DMS53 treated with DMSO at 0.1 percent for 48 hours (cell line): ENCODE data around the gene COG8.
"Not testable (repeated sequence)": the region's sequence is repeated elsewhere in the genome, so short reads cannot be mapped to it uniquely, and the experiment has no call there.

Experiments
- DNase-seq: peaks from one replicate; lab custom pipeline; 2025; ENCODE audit not compliant: unreplicated experiment; lab: John Stamatoyannopoulos, UW

COG8 gene

DNA sequence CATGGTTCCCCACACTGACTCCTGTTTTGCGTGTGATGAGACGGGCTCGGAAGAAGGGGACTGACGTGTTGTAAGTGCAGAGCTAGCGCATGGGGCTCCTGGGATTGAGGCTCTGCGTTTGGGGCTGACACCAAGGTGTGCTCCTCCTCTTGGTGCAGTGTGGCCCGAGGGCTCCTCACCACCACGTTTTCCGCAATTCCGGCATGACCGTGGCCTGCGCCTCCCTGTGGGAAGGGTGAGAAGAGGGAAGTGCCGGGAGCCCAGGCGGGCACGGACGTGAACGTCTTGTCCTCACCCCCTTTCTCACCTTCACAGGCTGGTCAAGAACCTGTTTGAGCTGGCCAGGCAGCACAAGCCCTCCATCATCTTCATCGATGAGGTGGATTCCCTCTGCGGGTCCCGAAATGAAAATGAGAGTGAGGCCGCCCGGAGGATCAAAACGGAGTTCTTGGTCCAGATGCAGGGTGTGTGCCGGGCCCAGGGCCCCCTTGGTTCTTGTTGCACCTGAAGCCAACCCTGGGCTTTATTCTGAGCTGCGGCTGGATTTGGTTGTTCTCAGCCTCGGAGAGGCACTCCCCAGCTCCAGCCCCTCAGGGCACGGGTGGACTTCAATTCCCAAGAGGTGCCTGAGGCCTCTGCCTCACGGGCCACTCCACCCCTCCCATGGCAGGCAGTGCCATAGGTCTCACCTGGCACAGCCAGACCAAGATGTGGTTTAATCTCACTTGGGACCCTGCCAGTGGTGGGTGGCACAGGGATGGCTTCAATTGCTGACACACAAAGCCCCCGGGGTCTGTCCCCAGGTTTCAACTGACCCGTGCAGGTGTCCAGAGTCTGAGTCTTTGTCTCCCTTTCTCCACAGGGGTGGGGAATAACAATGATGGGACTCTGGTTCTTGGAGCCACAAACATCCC, 19.3 kb downstream of the COG8 start:
- DNase-seq, result no peak

DNA sequence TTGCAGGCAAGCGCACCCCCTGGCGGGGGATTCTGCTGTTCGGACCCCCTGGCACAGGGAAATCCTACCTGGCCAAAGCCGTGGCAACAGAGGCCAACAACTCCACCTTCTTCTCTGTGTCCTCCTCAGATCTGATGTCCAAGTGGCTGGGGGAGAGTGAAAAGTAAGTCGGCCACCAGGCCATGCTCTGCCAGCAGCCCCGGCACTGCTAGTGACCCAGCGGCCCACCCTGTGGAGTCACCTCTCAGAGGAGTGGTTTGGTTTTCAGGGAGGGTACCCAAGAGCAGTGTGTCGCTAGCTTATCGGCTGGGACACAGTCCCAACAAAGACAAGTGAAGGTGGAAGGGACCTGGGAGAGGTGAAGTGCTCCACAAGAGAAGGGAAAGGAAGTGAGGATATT, 20.0 kb downstream of the COG8 start:
- DNase-seq, result no peak

DNA sequence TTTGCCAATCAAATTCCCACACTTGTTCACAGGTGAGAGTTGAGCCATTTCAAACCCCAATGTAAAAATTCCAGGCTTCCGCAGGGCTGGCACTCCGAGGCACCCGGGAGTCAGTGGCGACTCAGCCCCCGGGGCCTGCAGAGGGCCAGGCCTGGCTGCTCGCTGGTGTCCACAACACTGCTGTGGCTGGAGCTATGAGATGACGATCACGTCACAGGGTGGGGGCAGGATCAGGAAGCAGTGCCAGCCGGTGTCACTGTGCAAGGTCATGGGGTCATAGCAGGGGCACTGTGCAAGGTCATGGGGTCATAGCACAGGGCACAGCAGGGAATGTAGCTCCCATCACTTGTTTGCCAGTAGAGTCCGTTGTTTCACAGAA, 20.5 kb downstream of the COG8 start:
- no peak for DNase-seq

DNA sequence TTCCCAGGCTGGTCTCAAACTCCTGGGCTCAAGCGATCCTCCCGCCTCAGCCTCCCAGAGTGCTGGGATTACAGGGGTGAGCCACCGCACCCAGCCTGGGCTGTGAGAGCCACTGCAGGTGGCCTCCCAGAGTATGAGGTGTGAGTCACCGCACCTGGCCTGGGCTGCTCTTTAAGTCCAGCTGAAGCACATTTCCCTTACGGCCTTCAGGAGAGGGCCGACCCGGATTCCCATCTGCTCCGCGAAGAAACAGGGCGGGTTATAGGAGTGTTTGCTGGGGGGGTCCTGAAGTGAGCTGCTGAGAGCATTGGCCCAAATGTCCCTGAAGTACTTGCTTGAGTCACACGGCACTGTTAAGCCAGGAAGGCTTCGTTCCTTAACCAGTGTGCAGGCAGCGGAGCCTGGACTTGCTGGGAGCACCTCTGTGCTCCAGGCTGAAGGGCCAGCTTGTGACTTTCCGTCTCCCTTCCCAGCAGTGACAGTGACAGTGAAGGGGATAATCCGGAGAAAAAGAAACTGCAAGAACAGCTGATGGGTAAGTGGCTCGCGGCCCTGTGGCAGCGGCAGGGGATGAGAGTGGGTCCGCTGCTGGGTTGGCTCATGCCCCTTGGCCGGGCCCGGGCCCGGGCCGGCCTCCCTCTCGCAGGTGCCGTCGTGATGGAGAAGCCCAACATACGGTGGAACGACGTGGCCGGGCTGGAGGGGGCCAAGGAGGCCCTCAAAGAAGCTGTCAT, 21.0 kb downstream of the COG8 start:
- peak; percentile 64 for DNase-seq

DNA sequence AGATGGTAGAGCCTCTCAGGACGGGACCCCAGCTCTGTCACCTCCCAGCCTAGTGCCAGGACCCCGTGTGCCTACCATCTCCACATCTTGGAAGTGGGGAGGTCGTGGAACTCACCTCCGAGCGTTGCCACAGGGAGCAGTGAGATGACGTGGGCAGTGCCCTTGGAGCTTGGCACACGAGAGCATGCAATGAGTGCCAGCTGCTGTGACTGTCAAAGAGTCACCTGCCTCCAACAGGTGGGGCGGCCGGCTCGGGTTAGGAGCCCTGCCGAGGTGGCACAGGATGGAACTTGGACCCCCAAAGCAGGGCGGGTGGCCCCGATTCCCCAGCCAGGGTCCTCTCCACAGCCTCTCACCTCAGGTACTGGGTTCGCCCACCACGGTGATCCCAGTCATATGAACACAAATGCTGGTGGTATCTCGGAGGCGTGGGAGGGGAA, 22.7 kb downstream of the COG8 start:
- DNase-seq, result no peak

DNA sequence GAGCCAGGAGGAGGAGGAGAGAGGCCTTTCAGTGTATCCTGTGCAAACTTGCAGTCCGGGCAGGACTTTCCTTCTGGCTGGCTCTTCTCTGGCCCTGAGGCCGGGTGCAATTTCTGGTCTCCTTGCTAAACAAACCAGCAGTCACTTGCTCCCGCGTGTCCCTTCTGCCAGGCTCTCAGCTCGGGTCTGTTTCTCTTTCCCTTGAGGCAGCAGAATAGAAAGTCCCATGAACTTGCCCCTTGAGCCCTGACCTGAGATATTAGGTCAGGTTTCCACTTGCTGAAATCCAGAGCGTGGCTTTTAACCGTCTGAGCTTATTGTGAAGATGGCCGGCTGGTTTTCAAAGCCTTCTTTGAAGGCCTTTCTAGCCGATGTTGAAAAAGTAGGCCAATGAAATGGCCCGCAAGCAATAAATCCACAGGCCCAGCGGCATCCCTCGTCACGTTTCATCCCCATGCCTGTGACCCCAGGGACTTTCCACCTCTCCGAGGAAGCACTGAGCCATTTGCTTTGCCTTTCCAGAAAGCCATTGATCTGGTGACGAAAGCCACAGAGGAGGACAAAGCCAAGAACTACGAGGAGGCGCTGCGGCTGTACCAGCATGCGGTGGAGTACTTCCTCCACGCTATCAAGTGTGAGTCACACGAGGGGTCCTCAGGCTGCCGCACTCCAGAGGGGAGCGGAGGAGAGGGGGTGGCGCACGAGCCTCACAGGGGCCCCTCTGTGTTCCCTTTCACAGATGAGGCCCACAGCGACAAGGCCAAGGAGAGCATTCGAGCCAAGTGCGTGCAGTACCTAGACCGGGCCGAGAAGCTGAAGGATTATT, 23.7 kb downstream of the COG8 start:
- no peak for DNase-seq

DNA sequence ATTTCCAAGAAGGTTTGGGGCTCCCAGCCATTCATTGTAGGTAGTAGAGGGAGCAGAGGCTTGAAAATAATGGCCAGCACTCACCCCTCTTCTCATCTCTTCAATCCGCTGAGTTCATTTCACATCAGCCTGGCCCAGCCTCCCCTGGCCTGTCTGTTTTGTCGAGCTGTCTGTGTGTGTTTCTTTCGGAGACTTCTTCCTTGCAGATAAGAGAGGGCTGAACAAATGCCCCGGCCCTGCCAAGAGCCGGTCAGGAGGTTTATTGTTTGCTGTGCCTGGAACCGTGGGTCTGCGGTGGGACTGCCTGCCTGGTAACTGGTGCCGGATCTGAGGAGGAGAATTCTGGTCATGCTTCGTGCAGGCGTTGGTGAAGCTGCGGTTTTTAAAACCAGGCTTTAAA, 24.8 kb downstream of the COG8 start:
- no peak for DNase-seq

DNA sequence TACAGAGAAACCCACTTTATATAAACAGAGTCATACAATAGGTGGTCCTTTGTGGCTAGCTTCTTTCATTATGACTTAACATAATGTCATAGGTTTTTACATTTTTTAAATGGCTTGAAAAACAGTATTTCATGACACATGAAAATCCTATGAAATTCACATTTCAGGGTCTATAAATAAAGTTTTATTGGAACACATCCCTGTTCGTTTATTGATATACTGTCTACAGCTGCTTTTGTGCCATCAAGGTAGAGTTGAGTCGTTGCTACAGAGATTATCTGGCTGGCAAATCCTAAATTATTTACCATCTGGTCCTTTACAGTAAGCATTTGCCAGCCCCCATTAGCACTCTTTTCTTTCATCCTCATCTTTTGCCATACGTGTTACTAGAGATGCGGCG, 25.9 kb downstream of the COG8 start:
- DNase-seq, result no peak

DNA sequence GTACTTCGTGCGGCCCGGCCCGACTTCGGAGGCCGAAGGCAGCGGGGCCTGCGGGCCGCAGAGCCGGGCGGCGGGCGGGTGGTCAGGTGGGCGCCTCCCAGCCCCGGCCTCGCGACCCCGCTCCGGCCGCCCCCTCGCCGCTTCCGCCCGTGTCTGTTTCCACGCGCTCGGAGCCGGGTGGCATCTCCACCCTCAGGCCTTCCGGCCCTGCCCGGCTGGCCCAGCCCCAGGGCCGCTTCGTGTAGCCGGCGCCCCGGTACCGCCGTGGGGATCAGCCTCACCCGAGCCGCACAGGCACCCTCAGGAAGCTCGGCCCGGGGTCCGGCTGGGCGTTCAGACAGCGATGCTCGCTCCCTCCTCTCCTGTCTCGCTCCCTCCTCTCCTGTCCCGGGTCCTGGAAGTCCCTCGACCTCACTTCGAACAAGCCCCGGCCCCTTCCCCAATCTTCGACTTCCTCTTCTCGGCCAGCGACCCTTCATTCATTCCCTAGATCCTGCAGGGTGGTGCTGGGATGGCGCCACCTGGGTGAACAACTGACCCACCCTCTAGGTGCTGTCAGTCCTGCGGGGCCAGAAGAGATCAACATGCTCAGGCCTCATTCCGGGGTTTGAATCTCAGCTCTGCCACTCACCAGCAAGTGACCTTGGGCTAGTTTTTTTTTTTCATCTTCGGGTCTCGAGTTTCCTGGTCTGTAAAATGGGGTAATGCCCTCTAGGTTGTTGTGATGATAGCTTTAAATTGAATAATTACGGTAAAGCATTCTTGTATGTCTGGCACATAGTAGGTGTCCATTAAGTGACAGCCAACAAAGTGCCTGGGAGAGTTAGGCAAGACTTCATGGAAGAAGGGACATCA, 27.6 kb downstream of the COG8 start:
- DNase-seq, result no peak

DNA sequence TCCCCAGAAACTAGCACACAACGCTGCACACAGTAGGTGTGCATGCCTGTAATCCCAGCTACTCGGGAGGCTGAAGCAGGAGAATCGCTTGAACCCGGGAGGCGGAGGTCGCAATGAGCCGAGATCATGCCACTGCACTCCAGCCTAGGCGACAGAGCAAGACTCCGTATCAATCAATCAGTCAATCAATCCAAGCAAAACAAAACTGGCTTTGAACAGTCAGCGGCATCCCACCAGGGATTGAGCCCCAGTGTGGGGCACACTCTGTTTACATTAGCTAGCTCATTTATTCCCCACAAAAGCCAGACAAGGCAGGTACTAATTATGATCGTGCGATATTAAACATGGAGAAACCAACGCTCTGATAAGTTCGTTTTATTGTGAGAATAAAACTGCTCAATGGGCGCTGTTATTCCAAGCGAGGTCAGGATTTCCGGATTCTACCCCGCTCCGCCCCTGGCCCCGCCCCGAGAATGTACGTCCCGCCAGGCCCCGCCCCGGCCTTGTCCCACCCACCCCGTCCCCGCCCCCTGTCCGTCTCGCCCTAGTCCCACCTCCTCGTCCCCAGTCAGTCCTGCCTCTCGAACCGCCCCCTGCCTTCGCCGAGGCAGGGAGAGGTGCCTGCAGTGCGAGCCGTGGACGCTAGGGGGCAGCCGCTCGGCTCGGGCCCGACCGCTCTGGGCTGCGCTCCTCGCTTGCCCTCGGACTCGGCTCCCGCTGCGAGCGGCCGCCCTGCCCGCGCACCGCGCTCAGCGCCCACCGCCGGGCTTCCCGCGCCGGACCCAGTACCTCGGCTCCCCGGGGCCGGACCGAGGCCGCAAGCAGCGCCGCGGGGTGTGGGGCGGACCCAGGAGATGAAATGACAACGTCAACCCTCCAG, 28.5 kb downstream of the COG8 start, which contains the start of gene VPS4A:
VPS4A (plus strand) TSS at position 698 of the 880 bp plus-strand sequence; CDS start at position 860, 162 bp downstream.
- peak; percentile 72 for DNase-seq

DNA sequence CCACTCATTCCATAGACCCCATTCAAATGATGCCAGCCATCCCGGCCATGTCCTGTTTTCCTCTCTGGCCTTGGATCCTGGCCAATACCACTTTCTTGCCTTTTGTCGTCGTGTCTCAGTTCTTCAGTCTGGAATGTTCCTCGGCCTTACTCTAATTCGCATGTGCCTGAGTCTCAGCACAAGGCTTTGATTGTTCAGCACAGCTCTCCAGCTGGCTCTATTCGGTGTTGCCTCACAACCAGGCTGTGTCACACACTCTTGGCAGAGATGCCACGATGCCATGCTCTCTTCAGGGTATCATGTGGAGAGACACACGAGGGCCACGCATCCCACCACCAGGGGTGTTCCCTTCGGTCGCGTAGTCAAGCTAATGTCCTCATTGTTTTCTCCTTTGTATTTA, 30.0 kb downstream of the COG8 start:
- no peak for DNase-seq

DNA sequence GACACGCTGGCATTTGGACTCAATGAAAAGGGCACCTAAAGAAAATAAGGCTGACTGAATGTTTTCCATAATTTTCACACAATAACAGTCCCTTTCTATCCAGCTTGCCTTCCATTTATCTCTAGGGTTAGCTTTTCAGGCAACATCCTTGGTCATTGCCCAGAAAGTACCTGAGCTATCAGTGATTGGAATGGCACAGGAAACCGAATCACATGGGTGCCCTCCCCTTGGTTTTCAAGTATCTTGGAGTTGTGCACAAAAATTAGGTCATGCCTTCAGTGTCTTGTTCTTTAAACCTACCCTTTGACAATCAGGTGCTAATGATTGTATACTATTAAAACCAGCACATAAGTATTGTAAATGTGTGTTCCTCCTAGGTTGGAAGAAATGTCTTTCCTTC, 31.5 kb downstream of the COG8 start:
- no peak for DNase-seq

DNA sequence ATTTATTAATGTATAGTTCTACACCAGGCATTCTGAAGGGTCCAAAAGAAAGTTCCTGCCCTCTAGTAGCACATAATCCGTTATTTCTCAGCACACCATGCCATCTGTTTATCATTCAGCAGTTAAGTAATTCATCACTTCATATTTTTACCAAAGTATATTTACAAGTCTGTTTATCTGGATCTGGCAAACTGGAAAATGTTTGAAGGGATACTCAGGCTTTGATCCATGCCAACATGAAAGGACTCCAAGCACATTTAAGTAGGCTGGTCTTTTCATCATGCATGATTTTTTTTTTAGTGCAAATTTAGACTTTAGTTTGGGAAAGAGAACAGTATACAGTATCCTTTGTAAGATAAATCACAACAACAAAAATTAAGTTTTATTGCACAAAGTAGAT, 32.3 kb downstream of the COG8 start:
- DNase-seq, result no peak

DNA sequence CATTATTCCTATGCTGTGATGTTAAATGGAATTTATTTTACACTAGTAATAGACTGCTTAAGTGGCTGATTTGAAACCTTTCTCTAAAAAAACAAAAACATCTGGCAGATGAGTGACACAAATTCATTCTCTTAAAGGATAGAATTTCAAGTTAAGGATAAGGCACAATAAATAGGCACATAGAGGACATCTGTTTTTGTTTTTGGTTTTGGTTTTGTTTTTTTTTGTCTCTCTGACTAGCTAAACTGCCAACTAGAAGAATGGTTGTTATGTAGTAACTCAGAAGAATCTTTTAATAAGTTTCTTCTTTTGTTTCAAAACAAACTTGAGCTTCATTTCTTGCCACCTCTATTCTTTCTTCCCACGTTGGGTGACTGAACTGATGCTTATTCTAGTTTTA, 33.3 kb downstream of the COG8 start:
- no peak for DNase-seq

DNA sequence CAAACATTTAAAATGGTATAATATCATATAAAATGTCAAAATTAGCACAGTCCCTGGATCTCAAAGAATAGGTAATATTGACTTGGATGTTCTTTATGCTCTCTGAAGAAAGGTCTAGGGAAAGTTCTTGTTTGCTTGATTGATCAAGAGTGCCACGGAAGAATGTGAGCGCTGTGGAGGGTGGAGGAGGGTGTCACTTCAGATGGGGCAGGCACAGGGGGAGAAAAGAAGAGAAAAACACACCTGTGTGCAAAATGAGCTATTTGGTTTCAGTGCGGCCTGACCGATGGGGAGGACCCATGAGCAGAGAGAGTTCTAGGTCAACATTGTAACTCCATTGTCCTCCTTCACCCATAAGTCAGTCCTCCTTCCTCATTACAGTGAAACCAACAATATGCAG, 37.1 kb downstream of the COG8 start:
- DNase-seq, result no peak

DNA sequence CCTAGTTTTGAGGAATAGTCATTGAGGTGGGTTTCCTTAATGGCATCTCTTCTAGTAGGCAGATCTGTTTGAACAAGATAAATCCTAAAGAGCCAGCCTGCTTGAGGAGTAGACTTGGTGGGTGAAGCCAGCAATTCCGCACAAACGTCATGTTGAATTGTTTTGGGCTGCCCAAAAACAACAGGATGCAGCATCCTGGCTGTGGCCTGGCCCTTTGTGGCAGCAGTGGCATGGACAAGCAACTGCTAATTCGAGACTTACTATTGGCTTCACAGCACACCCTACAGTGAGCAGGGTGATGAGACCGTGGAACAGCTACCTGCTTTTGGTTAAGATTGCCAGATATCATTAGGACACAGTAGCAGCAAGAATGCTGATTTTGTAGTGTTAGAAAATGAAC, 37.5 kb downstream of the COG8 start:
- DNase-seq, result no peak

DNA sequence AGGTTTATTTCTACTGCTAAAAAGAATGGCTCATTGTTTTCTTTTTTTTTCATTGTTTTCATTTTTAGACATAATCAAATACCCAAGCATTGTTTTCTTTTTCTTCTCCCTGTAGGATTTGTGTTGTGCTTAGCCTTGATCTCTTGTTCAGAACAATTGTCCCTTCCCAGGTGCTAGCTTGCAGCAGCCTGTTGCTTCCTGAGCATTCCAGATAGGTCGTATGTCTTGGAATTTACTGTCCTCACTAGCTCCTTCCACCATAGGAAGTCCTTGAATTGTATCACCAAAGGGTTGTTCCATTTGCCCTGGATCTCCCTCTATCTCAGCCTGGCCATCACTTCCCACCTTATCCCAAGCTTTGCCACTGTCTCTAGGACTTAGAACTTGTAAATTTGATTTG, 38.2 kb downstream of the COG8 start:
- no peak for DNase-seq

DNA sequence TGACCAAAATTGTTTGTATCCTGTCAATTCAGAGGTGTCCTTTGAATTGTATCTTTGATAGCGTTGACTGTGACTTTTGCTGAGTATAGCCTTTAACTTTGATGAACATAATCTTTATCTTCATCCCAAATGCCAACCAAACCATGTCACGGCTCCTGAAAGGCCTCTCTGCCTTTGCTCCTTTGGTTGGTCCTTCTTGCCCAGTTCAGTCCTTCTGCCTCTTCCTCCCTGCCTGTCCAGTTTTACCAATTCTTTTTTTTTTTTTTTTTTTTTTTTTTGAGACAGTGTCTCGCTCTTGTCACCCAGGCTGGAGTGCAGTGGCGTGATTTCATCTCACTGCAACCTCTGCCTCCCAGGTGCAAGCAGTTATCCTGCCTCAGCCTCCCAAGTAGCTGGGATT, 41.1 kb downstream of the COG8 start:
- DNase-seq, result no peak

DNA sequence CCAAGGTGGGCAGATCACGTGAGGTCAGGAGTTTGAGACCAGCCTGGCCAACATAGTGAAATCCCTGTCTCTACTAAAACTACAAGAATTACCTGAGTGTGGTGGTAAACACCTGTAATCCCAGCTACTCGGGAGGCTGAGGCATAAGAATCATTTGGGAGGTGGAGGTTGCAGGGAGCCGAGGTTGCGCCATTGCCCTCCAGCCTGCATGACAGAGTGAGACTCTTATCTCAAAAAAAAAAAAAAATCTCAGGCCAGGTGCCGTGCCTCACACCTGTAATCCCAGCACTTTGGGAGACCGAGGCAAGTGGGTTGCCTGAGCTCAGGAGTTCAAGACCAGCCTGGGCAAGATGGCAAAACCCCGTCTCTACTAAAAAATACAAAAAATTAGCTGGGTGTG, 42.6 kb downstream of the COG8 start:
- DNase-seq, result not testable (repeated sequence)

DNA sequence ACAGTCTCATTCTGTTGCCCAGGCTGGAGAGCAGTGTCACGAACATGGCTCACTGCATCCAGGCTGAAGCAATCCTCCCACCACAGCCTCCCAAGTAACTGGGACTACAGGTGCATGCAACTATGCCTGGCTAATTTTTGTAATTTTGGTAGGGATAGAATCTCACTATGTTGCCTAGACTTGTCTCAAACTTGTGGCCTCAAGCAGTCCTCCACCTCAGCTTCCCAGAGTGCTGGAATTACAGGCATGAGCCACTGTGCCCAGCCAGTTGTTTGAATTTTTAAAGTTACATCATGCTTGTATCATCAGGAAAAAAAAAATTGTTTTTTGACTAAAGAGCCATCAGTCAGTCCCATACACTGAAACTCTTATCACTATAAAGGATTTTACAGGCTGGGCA, 45.3 kb downstream of the COG8 start:
- DNase-seq, result no peak
